ENCODE results near the gene GABRR2. TPM values are rescaled to one million over a fixed set of nuclear protein-coding genes. Genes with fewer than 3 reads are reported as not detected.
A peak's percentile ranks its signal among the peaks of the same experiment; 100 is the strongest.

GABRR2 gene
- total RNA-seq: 1 to 10 TPM in 1 of 2 experiments, under 1 TPM in 1; 0.67 to 1.0 TPM

DNA sequence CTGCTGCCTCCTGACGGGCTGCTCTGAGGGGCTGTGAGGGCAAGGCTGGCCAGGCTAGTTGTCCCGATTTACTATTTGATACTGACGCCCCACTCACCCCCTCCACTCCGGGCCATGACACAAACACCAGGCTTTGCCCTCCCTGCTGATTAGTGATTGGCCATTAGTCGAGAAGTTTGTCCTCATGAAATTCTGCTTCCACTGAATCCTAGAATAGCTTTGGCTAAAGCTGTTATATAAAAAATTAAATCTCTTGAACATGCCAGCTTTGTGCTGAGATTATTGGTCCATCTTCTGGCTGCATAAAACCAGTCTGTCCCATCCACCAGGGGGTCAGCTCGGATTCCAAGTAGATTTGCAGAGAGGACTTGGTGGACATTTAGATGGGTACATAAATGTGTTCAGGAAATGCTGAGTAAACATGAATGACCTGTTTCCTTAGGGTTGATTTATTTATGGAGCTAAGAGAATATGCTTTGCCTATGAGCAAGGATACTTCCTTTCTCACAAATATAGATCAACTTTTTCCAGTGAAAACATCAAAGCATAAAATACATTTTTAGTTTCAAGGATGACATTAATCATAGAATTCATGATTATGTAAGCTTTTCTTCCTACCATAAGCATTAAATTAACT, at the start of gene GABRR2:
Gene GABRR2, minus strand, starts transcription at position 51 of the 637 bp plus-strand sequence. CDS start 134 bp downstream, outside the sequence.
- CTCF ChIA-PET: interaction anchor here (0.8 kb wide), 2 partner anchors 18 to 52 kb away, joined by 3 to 4 read pairs; no protein-coding TSS in a partner anchor
- ATAC-seq (no peak), DNase-seq (no peak)
- H3K27me3 Mint-ChIP-seq: no peaks in the 10 kb centered on the region
- peaks cover 11% of the 10 kb centered on the region for H3K36me3 Mint-ChIP-seq
- no peak within 1 kb of the TSS for H3K27ac Mint-ChIP-seq
- peaks cover 1% of the 10 kb centered on the region for H3K9me3 Mint-ChIP-seq (ENCODE audit: low read depth)
- H3K4me1 Mint-ChIP-seq: no peaks in the 10 kb centered on the region
- H3K4me3 Mint-ChIP-seq: no peak within 1 kb of the TSS

DNA sequence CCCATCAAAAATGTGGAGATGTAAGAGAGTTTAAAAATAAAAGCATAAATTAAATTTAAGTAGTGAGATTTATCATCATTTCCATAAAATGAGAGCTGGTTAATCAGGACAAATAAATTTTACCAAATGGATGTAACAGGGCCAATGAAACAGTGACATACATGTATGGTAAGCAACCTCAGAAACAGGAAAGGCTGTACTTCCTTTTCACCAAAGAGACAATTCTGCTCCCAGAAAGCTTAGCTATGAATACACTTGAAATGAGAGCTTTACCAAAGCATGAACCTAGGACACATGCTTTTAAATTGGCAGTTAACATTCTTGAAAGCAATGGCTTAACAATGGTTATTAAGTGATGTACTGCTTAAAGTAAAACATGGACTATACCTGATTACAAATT, 49.5 kb upstream of the GABRR2 start:
- peaks cover 10% of the 10 kb centered on the region for H3K36me3 Mint-ChIP-seq
- H3K27ac Mint-ChIP-seq: no peak overlapping the region
- ATAC-seq (no peak), DNase-seq (no peak)
- CTCF ChIA-PET: interaction anchor here (1.3 to 10.7 kb wide), 5 partner anchors 8 to 245 kb away, joined by 3 to 119 read pairs (median 27); partner anchors contain the start of gene UBE2J1
- no peak overlapping the region for H3K4me3 Mint-ChIP-seq
- H3K27me3 Mint-ChIP-seq: no peaks in the 10 kb centered on the region
- peaks cover 39% of the 10 kb centered on the region for H3K4me1 Mint-ChIP-seq
- peaks cover 2% of the 10 kb centered on the region for H3K9me3 Mint-ChIP-seq (ENCODE audit: low read depth)

DNA sequence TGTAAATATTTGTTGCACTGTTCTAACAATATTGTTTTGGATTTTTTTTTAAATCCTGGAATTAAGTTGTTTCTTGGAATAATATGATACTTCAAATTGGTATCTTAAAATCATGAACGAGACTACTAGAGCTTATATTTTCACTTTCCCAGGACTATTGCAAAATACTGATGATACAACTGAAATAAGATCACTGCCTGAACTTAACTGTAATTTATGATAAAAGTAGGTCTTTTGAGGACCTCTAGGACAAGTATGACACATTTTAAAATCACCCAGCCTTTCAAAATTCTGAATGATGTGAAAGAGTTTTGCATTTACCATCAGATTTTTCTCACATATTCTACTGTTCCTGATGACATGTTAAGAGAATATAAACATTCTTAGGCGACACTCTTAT, 46.1 kb upstream of the GABRR2 start:
- peak overlapping the region; percentile 72 for H3K27ac Mint-ChIP-seq
- no peak overlapping the region for H3K4me3 Mint-ChIP-seq
- H3K4me1 Mint-ChIP-seq: peaks cover 55% of the 10 kb centered on the region
- ATAC-seq: no peak
- no peak for DNase-seq
- CTCF ChIA-PET: interaction anchor here (0.9 to 10.7 kb wide), 3 partner anchors 9 to 57 kb away, joined by 3 to 119 read pairs (median 55); partner anchors contain the start of gene UBE2J1
- peaks cover 2% of the 10 kb centered on the region for H3K9me3 Mint-ChIP-seq (ENCODE audit: low read depth)
- H3K27me3 Mint-ChIP-seq: no peaks in the 10 kb centered on the region
- H3K36me3 Mint-ChIP-seq: peaks cover 10% of the 10 kb centered on the region

DNA sequence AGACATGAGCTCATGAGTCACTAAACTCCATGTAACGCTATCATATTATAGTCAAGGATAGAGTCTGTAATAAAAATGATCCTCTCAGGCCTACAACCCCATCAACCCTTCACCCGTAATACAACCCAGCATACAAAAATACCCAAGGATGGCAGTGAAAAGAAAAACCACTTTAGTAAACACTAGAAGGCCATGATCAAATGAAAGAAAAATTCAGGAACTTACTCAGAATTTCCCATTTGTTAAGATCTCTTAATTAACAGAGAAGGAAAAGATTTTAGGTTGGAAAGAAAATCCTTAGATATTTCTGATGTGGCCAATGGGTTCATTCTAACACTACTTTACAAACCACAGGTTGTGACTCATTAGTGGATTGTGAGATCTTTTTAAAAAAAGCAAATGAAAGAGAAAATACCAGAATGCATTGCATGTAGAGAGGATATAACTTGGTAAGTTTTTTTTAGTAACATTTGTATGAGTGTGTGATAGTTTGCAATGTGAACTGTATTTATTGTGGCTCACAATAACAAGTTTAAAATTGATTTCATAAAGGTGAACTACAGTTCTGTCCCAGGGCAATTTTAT, 45.4 kb upstream of the GABRR2 start:
- Mint-ChIP-seq H3K4me3 (peak overlapping the region; percentile 11), H3K4me1 (peaks cover 60% of the 10 kb centered on the region), H3K36me3 (peaks cover 10% of the 10 kb centered on the region), H3K9me3 (ENCODE audit: low read depth) (peaks cover 2% of the 10 kb centered on the region), H3K27ac (peak overlapping the region; percentile 72), H3K27me3 (no peaks in the 10 kb centered on the region)
- peak; percentile 84 for ATAC-seq
- no peak for DNase-seq
- CTCF ChIA-PET: interaction anchor here (0.9 to 10.7 kb wide), 8 partner anchors 8 to 378 kb away, joined by 3 to 119 read pairs (median 7); partner anchors contain the start of gene UBE2J1

DNA sequence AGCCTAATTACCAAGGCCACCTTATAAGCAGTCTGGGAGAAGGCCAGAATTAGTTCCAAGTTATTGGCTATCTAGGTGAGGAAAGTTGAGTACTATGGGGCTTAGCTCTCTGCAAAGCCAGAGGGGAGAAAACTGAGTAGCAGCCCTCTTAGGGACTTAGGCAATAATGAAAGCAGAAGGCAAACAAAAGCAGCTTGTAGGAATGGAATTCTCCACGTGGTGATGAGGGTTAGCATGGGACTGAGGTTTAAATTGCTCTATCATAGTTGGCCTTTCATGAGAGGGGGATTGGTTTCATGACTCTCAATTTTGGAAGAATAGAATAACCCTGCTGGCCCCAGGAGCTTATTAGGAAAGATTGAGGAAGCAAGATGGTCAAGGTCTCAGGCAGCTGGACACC, 44.5 kb upstream of the GABRR2 start:
- CTCF ChIA-PET: interaction anchor here (0.7 to 10.7 kb wide), 9 partner anchors 7 to 1140 kb away, joined by 3 to 119 read pairs (median 3); partner anchors contain the start of gene UBE2J1
- no peak for ATAC-seq
- no peak overlapping the region for H3K4me3 Mint-ChIP-seq
- peaks cover 2% of the 10 kb centered on the region for H3K9me3 Mint-ChIP-seq (ENCODE audit: low read depth)
- no peaks in the 10 kb centered on the region for H3K27me3 Mint-ChIP-seq
- H3K4me1 Mint-ChIP-seq: peaks cover 56% of the 10 kb centered on the region
- peaks cover 10% of the 10 kb centered on the region for H3K36me3 Mint-ChIP-seq
- no peak overlapping the region for H3K27ac Mint-ChIP-seq
- DNase-seq: no peak

DNA sequence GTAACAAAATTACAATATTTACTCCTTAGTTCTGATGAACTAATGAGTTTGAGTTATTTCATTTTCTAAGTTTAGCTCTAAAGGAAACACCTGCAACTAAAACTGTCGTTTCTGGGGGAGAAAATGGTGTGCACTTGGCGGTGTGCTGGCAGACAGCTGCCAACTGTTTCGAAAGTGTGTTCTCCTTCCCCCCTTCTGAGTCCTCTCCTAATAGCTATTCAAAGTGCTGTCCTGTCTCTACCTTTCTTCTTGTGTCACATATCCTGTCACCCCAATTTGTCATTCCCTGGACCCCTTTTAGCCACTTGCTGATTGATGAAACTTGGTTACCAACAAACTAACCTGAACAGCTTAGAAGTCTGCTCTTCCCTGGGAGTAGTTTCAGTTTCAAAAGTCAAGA, 42.3 kb upstream of the GABRR2 start:
- Mint-ChIP-seq H3K4me1 (peaks cover 57% of the 10 kb centered on the region), H3K9me3 (ENCODE audit: low read depth) (peaks cover under 1% of the 10 kb centered on the region), H3K4me3 (peak overlapping the region; percentile 77), H3K27me3 (no peaks in the 10 kb centered on the region), H3K27ac (peak overlapping the region; percentile 95), H3K36me3 (peaks cover 3% of the 10 kb centered on the region)
- ATAC-seq (no peak), DNase-seq (peak; percentile 52)
- CTCF ChIA-PET: interaction anchor here (1.3 to 11.7 kb wide), 5 partner anchors 7 to 472 kb away, joined by 3 to 119 read pairs (median 3); no protein-coding TSS in a partner anchor

DNA sequence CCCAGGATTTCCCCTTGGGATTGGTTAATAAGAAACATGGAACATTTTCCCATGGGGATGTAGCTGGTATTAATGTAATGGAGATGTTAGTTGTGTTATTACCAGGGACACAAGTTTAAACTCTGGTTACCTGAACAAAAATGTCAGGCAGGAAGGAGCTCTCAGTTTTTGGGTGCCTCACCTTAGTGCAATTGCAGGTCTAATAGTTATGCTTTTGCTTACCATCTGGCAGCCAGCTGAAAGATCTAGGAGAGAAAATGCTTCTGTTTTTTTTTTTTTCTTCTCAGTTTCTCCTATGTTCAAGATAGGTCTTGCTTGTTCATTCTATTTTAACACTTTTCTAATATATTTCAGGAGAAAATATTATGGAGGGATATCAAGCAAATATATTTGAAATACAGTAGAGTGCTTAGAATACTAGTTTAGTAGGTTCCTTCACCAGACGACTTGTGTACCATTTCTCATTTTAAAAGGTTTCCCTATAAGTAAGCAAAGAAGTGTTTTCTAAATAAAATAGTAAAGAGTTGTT, 41.6 kb upstream of the GABRR2 start:
- ATAC-seq: no peak
- H3K27me3 Mint-ChIP-seq: no peaks in the 10 kb centered on the region
- H3K4me1 Mint-ChIP-seq: peaks cover 60% of the 10 kb centered on the region
- no peak for DNase-seq
- CTCF ChIA-PET: interaction anchor here (1.3 to 11.7 kb wide), 5 partner anchors 8 to 472 kb away, joined by 3 to 119 read pairs (median 3); no protein-coding TSS in a partner anchor
- H3K36me3 Mint-ChIP-seq: peaks cover 4% of the 10 kb centered on the region
- peak overlapping the region; percentile 77 for H3K4me3 Mint-ChIP-seq
- H3K9me3 Mint-ChIP-seq (ENCODE audit: low read depth): no peaks in the 10 kb centered on the region
- H3K27ac Mint-ChIP-seq: peak overlapping the region; percentile 95

DNA sequence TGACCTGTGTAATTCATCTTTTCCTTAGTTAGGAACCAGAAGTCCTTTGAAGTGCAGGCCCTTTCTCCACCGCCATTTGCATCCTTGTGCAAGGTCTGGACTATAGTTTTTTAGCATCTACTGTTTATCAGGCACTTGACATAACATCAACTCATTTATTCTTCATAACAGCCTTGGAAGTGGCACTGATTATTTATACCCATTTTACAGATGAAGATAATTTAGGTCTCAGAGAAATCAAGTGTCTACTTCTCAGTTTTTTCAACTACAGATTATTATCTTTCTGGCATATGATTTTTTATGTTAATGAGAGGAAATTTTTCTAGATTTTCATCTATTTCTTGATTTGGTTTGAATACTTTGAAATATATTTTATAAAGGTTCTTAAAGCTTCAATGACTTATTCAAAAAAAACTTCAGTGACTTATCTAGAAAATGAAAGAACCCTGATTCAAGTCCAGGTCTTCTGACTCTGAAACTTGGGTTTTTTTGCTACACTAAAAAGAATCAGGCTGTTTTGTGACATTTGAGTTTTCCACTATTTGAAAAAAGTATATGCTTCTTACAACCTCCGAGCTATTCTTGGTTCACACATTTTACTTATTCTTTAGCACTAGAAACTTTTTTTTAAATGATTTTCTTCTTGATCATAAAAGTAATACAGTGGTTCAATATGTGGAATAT, 40.6 kb upstream of the GABRR2 start:
- CTCF ChIA-PET: interaction anchor here (0.7 to 11.7 kb wide), 5 partner anchors 9 to 279 kb away, joined by 3 to 119 read pairs (median 3); no protein-coding TSS in a partner anchor

DNA sequence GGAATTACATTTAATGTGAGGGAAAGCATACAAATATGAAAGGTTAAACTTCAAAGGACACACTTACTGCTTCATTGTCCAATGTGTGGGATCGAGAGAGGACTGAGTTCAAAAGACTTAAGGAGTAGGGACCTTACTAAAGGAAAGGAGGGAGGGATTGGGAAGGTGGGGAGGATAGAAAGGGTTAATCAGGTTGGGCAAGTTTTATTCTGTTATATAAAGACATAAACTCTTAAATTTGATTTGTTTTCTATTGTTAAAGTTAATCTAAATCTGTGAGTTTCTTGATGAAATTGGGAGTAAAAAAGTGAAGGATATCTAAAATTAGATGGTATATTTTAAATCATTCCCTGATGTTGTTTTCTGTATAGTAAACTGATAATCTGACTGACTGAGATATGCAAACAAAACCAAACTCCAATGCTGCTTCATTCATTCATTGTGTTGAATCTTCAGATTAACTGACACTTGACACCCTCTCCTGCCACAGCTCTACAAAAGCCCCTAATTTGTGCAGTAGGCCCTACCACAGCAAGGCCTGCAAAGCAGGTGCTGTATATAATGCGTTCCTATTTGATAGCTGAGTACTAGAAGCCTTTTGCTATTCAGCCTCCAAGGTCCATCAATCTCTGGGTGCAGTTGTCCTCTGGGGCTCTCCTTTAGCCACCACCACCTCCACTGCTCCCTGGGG, 38.7 kb upstream of the GABRR2 start:
- peak overlapping the region; percentile 79 for H3K27ac Mint-ChIP-seq
- CTCF ChIA-PET: interaction anchor here (0.6 to 11.7 kb wide), 4 partner anchors 11 to 256 kb away, joined by 3 to 119 read pairs (median 47); no protein-coding TSS in a partner anchor
- DNase-seq (no peak), ATAC-seq (no peak)
- peak overlapping the region; percentile 95 for H3K4me3 Mint-ChIP-seq
- H3K9me3 Mint-ChIP-seq (ENCODE audit: low read depth): no peaks in the 10 kb centered on the region
- peaks cover 65% of the 10 kb centered on the region for H3K4me1 Mint-ChIP-seq
- H3K36me3 Mint-ChIP-seq: peaks cover 15% of the 10 kb centered on the region
- H3K27me3 Mint-ChIP-seq: no peaks in the 10 kb centered on the region

More for the DNA sequence above, 40.6 kb upstream of the GABRR2 start:
- H3K4me3 Mint-ChIP-seq: no peak overlapping the region
- H3K4me1 Mint-ChIP-seq: peaks cover 61% of the 10 kb centered on the region
- H3K36me3 Mint-ChIP-seq: peaks cover 4% of the 10 kb centered on the region
- H3K27me3 Mint-ChIP-seq: no peaks in the 10 kb centered on the region
- H3K27ac Mint-ChIP-seq: no peak overlapping the region
- DNase-seq (no peak), ATAC-seq (no peak)
- no peaks in the 10 kb centered on the region for H3K9me3 Mint-ChIP-seq (ENCODE audit: low read depth)

DNA sequence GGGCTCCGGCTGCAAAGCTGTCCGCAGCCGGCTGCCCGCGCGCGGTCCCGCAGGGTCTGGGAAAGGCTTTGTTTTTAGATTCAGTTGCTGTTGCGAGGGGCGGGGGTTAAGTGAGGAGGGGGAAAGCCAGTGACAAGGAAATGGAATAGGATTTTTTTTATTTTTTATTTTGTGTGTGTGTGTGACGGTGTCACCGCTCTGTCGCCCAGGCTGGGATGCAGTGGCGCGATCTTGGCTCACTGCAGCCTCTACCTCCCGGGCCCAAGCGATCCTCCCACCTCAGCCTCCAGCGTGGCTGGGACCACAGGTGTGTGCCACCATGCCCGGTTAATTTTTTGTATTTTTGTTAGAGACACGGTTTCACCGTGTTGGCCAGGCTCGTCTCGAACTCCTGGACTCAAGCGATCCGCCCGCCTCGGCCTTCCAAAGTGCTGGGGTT, 38.0 kb upstream of the GABRR2 start:
- peaks cover 69% of the 10 kb centered on the region for H3K4me1 Mint-ChIP-seq
- no peak for DNase-seq
- ATAC-seq: no peak

DNA sequence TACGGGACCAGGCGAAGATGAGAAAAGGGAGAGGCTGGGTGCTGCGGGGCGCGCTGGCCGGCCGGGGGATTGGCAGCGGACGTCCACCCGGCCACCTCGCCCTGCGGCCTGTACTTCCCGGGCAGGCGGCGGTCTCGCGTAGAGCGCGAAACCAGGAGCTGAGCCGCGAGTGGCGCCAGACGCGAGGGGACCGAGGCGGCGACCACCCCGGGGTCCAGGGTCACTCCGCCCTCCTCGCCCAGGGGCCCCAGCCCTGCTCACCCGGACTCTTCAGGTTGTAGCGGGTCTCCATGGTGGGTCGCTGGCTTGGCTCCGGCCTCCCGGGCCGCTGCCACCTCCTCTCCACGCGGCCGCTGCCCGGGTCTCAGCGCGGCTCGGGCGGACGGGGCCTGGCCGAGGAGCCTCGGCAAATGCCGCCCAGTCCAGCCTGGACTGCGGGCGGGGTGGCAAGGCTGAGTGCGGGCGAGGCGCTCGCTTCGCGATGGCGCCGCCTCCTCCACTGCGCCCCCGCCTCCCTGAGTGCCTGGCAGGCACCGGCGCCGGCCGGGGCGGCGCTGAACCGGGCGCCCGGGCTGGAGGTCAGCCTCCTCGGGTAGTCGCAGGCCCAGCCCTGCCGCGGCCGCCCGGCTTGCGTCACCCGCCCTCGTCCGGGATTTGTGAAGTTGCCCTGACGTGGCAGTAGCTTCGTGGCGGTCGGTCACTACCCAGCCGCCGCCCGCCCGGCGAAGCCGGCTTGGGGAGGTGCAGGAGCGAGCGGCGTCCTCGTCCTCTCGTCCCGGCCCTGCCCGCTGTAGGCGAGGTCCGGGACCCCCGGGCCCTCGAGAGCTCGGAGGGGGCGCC, 37.4 kb upstream of the GABRR2 start, which contains the start of gene UBE2J1:
Gene UBE2J1, minus strand, starts transcription at position 445 of the 840 bp plus-strand sequence. Its CDS starts 153 bp downstream, at position 292.
- Mint-ChIP-seq H3K27ac (peak within 1 kb of the TSS; percentile 94), H3K36me3 (peaks cover 16% of the 10 kb centered on the region), H3K4me1 (peaks cover 65% of the 10 kb centered on the region), H3K9me3 (ENCODE audit: low read depth) (no peaks in the 10 kb centered on the region), H3K27me3 (no peaks in the 10 kb centered on the region), H3K4me3 (peak within 1 kb of the TSS; percentile 95)
- DNase-seq (peak; percentile 86), ATAC-seq (peak; percentile 88)
- CTCF ChIA-PET: interaction anchor here (0.6 to 11.7 kb wide), 8 partner anchors 12 to 476 kb away, joined by 3 to 119 read pairs (median 8); partner anchors contain the start of gene PNRC1

More for the DNA sequence above, 38.0 kb upstream of the GABRR2 start:
- CTCF ChIA-PET: interaction anchor here (3.0 to 11.7 kb wide), 3 partner anchors 11 to 55 kb away, joined by 12 to 119 read pairs (median 90); no protein-coding TSS in a partner anchor
- H3K9me3 Mint-ChIP-seq (ENCODE audit: low read depth): no peaks in the 10 kb centered on the region
- H3K36me3 Mint-ChIP-seq: peaks cover 16% of the 10 kb centered on the region
- no peaks in the 10 kb centered on the region for H3K27me3 Mint-ChIP-seq
- peak overlapping the region; percentile 79 for H3K27ac Mint-ChIP-seq
- peak overlapping the region; percentile 95 for H3K4me3 Mint-ChIP-seq
